Measurements from ENCODE around the gene CDSN.
"Not testable (repeated sequence)": the region's sequence is repeated elsewhere in the genome, so short reads cannot be mapped to it uniquely, and the experiment has no call there.

The CDSN gene

GRCh38 chr6:31081872-31082271, 38.4 kb downstream of the CDSN start:
- no peak for DNase-seq

DNA sequence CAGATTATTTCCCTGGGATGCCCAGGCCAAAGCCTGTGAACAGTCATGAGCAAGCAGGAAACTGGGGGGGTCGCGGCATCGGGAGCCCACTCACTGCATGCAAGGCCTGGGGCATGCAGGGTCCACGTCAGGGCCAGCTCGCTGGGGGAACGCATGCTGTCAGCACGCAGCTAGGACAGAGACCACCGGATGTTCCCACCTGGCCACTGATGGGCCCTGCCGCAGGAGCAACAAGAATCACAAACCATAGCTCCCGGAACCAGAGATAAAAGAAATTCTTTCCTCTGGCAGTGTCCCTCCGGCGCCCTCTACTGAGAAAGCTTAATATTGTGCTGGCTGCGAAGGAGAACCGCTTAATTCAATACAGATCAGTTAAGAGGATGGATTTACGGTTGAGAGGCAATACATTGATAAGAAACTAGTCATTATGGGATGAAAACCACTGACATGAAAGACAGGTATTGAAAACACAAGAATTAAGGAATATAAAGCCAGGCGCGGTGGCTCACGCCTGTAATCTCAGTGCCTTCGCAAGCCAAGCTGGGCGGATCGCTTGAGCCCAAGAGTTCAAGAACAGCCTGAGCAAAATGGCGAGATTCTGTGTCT, 40.5 kb downstream of the CDSN start:
- DNase-seq = peak; percentile 57 to 61

GRCh38 chr6:31076611-31077010, 43.6 kb downstream of the CDSN start:
- no peak for DNase-seq

DNA sequence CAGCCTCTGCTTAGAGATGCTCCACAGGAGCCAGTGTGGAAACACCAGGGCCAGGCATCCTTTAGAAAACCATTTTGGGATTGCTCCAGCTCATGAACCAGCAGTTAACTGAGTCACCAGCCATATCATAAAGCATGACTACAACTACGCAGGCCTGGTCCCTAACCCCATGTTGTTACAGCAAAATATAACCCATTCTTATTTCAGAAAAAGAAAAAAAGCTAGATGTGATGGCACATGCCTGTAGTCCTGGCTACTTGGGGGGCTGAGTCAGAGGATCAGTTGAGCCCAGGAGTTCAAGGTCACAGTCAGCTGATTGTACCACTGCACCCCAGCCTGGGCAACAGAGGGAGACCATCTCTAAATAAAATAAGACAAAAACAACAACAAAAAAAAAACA, 44.7 kb downstream of the CDSN start:
- DNase-seq = no peak

DNA sequence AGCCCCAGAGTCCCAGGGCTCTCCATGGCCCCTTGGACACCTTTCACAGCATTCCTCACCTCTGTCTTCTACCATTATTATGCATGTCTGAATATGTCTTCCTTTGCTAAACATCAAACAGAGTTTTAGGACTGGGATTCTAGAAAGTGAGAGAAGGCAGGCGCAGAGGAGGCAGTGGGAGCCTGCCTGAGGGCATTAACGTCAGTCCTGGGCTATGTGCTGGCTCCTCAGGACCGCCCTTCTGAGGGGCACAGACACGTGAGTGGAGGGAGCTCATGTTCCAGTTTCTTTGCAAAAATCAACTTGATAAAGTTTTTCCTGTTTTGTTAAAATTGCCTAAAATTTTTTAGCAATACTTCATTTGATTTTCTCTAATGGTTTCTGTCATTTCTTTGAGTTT, 45.8 kb downstream of the CDSN start:
- DNase-seq = no peak

DNA sequence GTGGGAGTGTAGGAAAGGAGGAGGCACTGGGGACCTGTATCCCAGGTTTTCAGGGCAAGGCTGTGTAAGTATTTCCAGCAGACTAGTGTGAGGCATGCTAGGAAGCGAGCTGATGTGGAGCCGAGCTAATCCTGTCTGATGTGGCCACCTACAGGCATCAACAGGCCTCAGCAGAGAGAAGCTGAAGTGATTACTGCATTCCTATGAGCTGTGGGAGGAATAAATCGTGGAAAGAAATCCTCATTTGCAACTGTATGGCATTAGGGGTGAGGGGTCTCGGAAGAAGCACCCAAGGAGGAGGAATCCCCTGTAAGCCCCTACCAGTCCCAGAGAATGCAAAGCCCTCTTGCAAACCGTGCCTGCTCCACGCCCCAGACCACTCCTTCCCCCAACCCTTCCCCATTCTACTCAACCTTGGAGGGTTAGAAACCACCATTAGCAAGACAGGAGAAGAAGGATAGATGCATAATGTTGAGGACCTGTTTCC, 49.5 kb downstream of the CDSN start:
- DNase-seq = no peak

GRCh38 chr6:31068669-31069340, 51.4 kb downstream of the CDSN start:
- DNase-seq = peak; percentile 52 to 57

DNA sequence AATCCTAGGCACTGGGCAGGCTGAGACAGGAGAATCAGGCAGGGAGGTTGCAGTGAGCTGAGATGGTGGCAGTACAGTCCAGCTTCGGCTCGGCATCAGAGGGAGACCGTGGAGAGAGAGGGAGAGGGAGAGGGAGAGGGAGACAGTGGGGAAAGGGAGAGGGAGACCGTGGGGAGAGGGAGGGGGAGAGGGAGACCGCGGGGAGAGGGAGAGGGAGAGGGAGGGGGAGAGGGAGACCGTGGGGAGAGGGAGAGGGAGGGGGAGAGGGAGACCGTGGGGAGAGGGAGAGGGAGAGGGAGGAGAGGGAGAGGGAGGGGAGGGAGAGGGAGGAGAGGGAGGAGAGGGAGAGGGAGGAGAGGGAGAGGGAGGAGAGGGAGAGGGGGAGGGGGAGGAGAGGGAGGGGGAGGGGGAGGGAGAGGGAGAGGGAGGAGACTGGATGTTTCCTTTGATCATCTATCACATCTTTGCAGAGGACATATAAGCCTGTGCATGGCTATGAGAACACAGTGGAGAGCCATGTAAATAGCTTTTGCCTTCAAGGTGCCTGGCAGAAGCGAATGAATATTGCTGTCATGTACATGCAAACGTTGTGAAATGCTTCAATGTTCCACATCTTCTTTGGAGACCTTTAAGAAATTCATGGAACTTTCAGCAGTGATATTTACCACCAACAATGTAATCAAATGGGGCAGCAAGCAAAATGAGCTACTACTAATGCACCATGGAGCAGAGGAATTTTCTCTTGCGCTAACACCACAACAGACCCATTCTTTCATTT, 52.2 kb downstream of the CDSN start:
- DNase-seq = not testable (repeated sequence)

GRCh38 chr6:31067028-31067427, 53.2 kb downstream of the CDSN start:
- not testable (repeated sequence) for DNase-seq

DNA sequence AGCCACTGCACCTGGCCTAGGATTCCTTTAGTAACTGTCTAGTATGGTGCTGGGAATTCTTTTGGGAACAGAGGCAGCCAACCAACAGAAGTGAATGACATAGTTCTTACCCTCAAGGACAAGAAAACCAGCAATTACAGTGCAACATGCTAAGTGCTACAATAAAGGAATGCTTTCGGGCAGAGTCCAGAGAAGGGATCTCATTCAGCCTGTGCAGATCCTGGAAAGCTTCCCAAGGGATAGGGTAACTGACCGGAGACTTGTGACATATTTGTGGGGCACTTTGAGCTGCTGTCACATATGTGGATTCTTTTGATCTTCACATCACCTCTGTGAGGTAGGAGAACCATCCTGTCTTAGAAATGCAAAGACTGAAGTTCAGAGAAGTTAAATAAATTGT, 54.7 kb downstream of the CDSN start:
- DNase-seq = no peak
